Suprapubic skin (tissue), 4 donors: ENCODE data around the gene TGOLN2. TPM values are rescaled to one million over a fixed set of nuclear protein-coding genes. Genes with fewer than 3 reads are reported as not detected.
A peak's percentile ranks its signal among the peaks of the same experiment; 100 is the strongest.

ENCODE experiments used
- DNase-seq, 2 donors: peaks; one replicate each; pipeline ENCODE4 v3.0.0-alpha.2; 2019; ENCODE audit warnings: low spot score in 2 of 2
- H3K27ac ChIP-seq: fragments of 200-600 bp; sonication (generic); one replicate; pipeline ENCODE4 v1.5.1; 2019
- H3K27me3 ChIP-seq: fragments of 200-600 bp; sonication (generic); one replicate; pipeline ENCODE4 v1.5.1; 2019
- H3K36me3 ChIP-seq: fragments of 200-600 bp; sonication (generic); one replicate; pipeline ENCODE4 v1.5.1; 2019
- H3K4me1 ChIP-seq: fragments of 200-600 bp; sonication (generic); one replicate; pipeline ENCODE4 v1.5.1; 2019
- H3K4me3 ChIP-seq: fragments of 200-600 bp; sonication (generic); one replicate; pipeline ENCODE4 v1.5.1; 2019; ENCODE audit warnings: mild to moderate bottlenecking
- H3K9me3 ChIP-seq: fragments of 200-600 bp; sonication (generic); one replicate; pipeline ENCODE4 v1.5.1; 2019
- EP300 ChIP-seq: sonication (generic); formaldehyde crosslinking; IDR thresholded peaks from one replicate; pipeline ENCODE4 v1.6.1; 2017; ENCODE audit warnings: antibody characterized with exemption
- POLR2A ChIP-seq, 2 donors: fragments of 450-650 bp; IDR thresholded peaks; one replicate each; pipeline ENCODE4 v1.6.1; 2017; ENCODE audit warnings: antibody characterized with exemption in 2 of 2, mild to moderate bottlenecking in 2 of 2, moderate library complexity in 2 of 2
- POLR2AphosphoS5 ChIP-seq, 3 donors: sonication (generic); formaldehyde crosslinking; IDR thresholded peaks; one replicate each; pipeline ENCODE4 v1.6.1; 2017; ENCODE audit warnings: antibody characterized with exemption in 3 of 3
- WGBS: methylation state at CpG from one replicate; pipeline ENCODE4 v1.1.5; 2018; 5-methylcytosine and 5-hydroxymethylcytosine counted together
- total RNA-seq, 4 donors: library from RNA; depleted of rRNA; stranded (reverse); fragments of >200 nt; gene quantifications; one replicate each; pipeline ENCODE4 v1.1.0, GENCODE V29; 2016
- TF ChIP-seq, protein P1 (sequence below), 2 donors: fragments of 200-600 bp in 1 of 2; fragments of 450-650 bp in 1 of 2; sonication (generic) in 1 of 2; IDR thresholded peaks; one replicate each; pipeline ENCODE4 v1.5.1; 2016 to 2019; ENCODE audit warnings: antibody characterized with exemption in 2 of 2, mild to moderate bottlenecking in 1 of 2, moderate library complexity in 1 of 2

The TGOLN2 gene
- total RNA-seq, 4 donors from 2014 or later: 62.5 to 118 (median 72.0) TPM

- Histone ChIP-seq H3K4me1 (no peaks in the 10 kb centered on the region), H3K4me3 (no peak overlapping the region), H3K9me3 (no peaks in the 10 kb centered on the region), H3K36me3 (peaks cover 32% of the 10 kb centered on the region), H3K27ac (no peak overlapping the region), H3K27me3 (no peaks in the 10 kb centered on the region)
- 86% methylated on average over 6 of the region's 6 CpGs for WGBS
- no peak for DNase-seq
- TF ChIP-seq POLR2AphosphoS5 (IDR thresholded peaks at IDR 0.05): no peak
- TF ChIP-seq, protein P1, sequence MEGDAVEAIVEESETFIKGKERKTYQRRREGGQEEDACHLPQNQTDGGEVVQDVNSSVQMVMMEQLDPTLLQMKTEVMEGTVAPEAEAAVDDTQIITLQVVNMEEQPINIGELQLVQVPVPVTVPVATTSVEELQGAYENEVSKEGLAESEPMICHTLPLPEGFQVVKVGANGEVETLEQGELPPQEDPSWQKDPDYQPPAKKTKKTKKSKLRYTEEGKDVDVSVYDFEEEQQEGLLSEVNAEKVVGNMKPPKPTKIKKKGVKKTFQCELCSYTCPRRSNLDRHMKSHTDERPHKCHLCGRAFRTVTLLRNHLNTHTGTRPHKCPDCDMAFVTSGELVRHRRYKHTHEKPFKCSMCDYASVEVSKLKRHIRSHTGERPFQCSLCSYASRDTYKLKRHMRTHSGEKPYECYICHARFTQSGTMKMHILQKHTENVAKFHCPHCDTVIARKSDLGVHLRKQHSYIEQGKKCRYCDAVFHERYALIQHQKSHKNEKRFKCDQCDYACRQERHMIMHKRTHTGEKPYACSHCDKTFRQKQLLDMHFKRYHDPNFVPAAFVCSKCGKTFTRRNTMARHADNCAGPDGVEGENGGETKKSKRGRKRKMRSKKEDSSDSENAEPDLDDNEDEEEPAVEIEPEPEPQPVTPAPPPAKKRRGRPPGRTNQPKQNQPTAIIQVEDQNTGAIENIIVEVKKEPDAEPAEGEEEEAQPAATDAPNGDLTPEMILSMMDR (IDR thresholded peaks at IDR 0.05): no peak
- TF ChIP-seq POLR2A (IDR thresholded peaks at IDR 0.05): no peak
- TF ChIP-seq EP300: no peak
Measured at GRCh38 chr2:85302121-85302520, 25.7 kb downstream of the TGOLN2 start.

GRCh38 chr2:85291425-85292023, 36.3 kb downstream of the TGOLN2 start:
- H3K4me3 ChIP-seq: no peak overlapping the region
- 76% methylated on average over 4 of the region's 4 CpGs for WGBS
- TF ChIP-seq, protein P1 (IDR thresholded peaks at IDR 0.05): no peak
- TF ChIP-seq EP300 (no peak), POLR2A (IDR thresholded peaks at IDR 0.05) (no peak), POLR2AphosphoS5 (IDR thresholded peaks at IDR 0.05) (no peak)

DNA sequence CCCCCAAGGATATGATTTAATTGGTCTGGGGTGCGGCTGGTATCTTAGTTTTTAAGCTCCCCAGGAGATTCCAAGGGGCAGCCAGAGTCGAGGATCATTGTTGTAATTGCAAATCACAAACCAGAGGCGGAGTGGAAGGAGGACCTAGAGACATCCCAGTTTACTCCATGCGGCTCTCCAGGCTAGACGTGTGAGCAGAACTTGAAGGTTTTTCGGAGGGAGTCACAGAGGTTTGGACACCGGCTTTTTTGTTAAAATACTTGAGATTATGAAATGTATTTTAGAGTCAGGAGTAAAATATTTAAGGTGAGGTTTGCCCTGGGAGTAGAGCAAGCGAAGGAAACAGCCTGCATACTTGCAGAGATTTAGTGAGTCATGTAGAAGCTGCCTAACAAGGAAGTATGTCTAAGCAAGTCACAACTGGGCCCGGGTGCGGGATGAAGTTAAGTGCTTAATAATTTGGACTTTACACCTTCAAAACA, 39.5 kb downstream of the TGOLN2 start:
- no peak overlapping the region for H3K4me3 ChIP-seq
- no peak for DNase-seq
- no peaks in the 10 kb centered on the region for H3K9me3 ChIP-seq
- no peaks in the 10 kb centered on the region for H3K27me3 ChIP-seq
- TF ChIP-seq POLR2A (IDR thresholded peaks at IDR 0.05): no peak
- TF ChIP-seq, protein P1 (IDR thresholded peaks at IDR 0.05): no peak
- no peak for TF ChIP-seq POLR2AphosphoS5 (IDR thresholded peaks at IDR 0.05)
- no peak for TF ChIP-seq EP300
- 54% methylated on average over 10 of the region's 10 CpGs for WGBS
- peaks cover 4% of the 10 kb centered on the region for H3K36me3 ChIP-seq
- H3K27ac ChIP-seq: peak overlapping the region; percentile 55
- peaks cover 33% of the 10 kb centered on the region for H3K4me1 ChIP-seq

More at GRCh38 chr2:85291425-85292023, 36.3 kb downstream of the TGOLN2 start:
- no peak overlapping the region for H3K27ac ChIP-seq
- no peaks in the 10 kb centered on the region for H3K27me3 ChIP-seq
- H3K9me3 ChIP-seq: no peaks in the 10 kb centered on the region
- no peaks in the 10 kb centered on the region for H3K36me3 ChIP-seq
- peaks cover 30% of the 10 kb centered on the region for H3K4me1 ChIP-seq
- DNase-seq: no peak

DNA sequence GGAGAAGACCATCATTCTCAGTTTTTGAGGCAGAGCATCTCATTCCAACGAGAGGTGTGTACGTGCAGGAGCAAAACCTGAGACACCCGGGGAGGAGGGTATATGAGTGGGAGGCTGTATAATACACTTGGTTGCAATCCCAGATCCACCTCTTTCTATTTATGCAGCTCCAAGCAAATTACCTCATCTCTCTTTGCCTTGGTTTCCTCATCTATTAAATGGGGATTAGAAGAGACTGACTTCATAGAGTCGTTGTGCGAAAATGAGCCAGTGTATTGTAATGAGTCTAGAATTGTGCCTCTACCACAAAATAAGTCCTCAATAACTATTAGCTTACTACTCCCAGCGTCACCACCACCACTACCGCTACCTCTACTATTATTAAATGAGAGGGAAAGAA, 40.1 kb downstream of the TGOLN2 start:
- Histone ChIP-seq H3K4me3 (no peak overlapping the region), H3K9me3 (no peaks in the 10 kb centered on the region), H3K27ac (peak overlapping the region; percentile 25), H3K36me3 (peaks cover 4% of the 10 kb centered on the region), H3K4me1 (peaks cover 33% of the 10 kb centered on the region), H3K27me3 (no peaks in the 10 kb centered on the region)
- TF ChIP-seq, protein P1 (IDR thresholded peaks at IDR 0.05): no peak
- TF ChIP-seq EP300 (no peak), POLR2AphosphoS5 (IDR thresholded peaks at IDR 0.05) (no peak), POLR2A (IDR thresholded peaks at IDR 0.05) (no peak)
- 72% methylated on average over 7 of the region's 7 CpGs for WGBS
- no peak for DNase-seq

- Histone ChIP-seq H3K4me1 (peaks cover 33% of the 10 kb centered on the region), H3K27ac (no peak overlapping the region), H3K36me3 (peaks cover 4% of the 10 kb centered on the region), H3K27me3 (no peaks in the 10 kb centered on the region), H3K4me3 (no peak overlapping the region), H3K9me3 (no peaks in the 10 kb centered on the region)
- DNase-seq: no peak
- WGBS: 67% methylated on average over 8 of the region's 8 CpGs
- TF ChIP-seq POLR2AphosphoS5 (IDR thresholded peaks at IDR 0.05): no peak
- TF ChIP-seq, protein P1 (IDR thresholded peaks at IDR 0.05): no peak
- TF ChIP-seq EP300: no peak
- TF ChIP-seq POLR2A (IDR thresholded peaks at IDR 0.05): no peak
Measured at GRCh38 chr2:85286918-85287317, 40.9 kb downstream of the TGOLN2 start.
